DND-41 (cell line): ENCODE results near the gene PTCRA.
"Not testable (repeated sequence)": the region's sequence is repeated elsewhere in the genome, so short reads cannot be mapped to it uniquely, and the experiment has no call there.

Experiments used
- EZH2 ChIP-seq: IDR thresholded peaks from 3 replicates; pipeline ENCODE4 v1.6.1; 2012; ENCODE audit warnings: borderline replicate concordance, low read depth, mild to moderate bottlenecking, moderate library complexity, low read length, inconsistent platforms; ENCODE audit not compliant: severe bottlenecking
- TF ChIP-seq, protein P1 (sequence below): IDR thresholded peaks from 2 replicates; pipeline ENCODE4 v1.5.1; 2012; ENCODE audit warnings: borderline replicate concordance, low read length, moderate library complexity, mild to moderate bottlenecking; ENCODE audit not compliant: poor library complexity, severe bottlenecking; ENCODE audit errors: extremely low read depth

DNA sequence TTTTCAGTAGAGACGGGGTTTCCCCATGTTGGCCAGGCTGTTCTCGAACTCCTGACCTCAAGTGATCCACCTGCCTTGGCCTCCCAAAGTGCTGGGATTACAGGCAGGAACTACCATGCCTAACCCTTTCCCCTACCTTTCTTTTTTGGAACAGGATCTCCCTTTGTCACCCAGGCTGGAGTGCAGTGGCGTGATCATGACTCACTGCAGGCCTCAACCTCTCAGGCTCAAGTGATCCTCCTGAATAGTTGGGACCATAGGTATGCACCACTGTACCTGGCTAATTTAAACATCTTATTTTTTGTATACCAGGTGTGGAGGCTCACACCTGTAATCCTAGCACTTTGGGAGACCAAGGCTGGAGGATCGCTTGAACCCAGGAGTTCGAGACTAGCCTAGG is 25.5 kb downstream of the PTCRA start:
- TF ChIP-seq, protein P1, sequence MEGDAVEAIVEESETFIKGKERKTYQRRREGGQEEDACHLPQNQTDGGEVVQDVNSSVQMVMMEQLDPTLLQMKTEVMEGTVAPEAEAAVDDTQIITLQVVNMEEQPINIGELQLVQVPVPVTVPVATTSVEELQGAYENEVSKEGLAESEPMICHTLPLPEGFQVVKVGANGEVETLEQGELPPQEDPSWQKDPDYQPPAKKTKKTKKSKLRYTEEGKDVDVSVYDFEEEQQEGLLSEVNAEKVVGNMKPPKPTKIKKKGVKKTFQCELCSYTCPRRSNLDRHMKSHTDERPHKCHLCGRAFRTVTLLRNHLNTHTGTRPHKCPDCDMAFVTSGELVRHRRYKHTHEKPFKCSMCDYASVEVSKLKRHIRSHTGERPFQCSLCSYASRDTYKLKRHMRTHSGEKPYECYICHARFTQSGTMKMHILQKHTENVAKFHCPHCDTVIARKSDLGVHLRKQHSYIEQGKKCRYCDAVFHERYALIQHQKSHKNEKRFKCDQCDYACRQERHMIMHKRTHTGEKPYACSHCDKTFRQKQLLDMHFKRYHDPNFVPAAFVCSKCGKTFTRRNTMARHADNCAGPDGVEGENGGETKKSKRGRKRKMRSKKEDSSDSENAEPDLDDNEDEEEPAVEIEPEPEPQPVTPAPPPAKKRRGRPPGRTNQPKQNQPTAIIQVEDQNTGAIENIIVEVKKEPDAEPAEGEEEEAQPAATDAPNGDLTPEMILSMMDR = not testable (repeated sequence)
- TF ChIP-seq EZH2 = not testable (repeated sequence)
